Lung (tissue), 12 donors: ENCODE measurements around the gene TOPBP1. TPM values are rescaled to one million over a fixed set of nuclear protein-coding genes. Genes with fewer than 3 reads are reported as not detected.
"Not testable (repeated sequence)": the region's sequence is repeated elsewhere in the genome, so short reads cannot be mapped to it uniquely, and the experiment has no call there.

Experiments
- ATAC-seq: fragments of 200-7000 bp; cut with Tn5 transposase; one replicate; pipeline ENCODE4 v1.9.1; 2020; ENCODE audit warnings: moderate number of reproducible peaks; ENCODE audit not compliant: insufficient read depth, low FRiP score
- DNase-seq, 3 donors: peaks; one replicate each; pipeline ENCODE4 v3.0.0-alpha.2; 2013 to 2017
- H3K27ac ChIP-seq, 2 donors: one replicate each; pipeline ENCODE4 v1.5.1; 2013; ENCODE audit warnings: mild to moderate bottlenecking in 2 of 2, moderate library complexity in 2 of 2, control low read depth in 1 of 2, inconsistent platforms in 1 of 2, low read depth in 1 of 2, low read length in 1 of 2
- H3K27me3 ChIP-seq, 3 donors: one replicate each; pipeline ENCODE4 v1.5.1; 2013; ENCODE audit warnings: low read length in 2 of 3; ENCODE audit not compliant: control insufficient read depth in 3 of 3, insufficient read depth in 3 of 3
- H3K36me3 ChIP-seq, 4 donors: one replicate each; pipeline ENCODE4 v1.5.1; 2013; ENCODE audit warnings: low read length in 4 of 4, mild to moderate bottlenecking in 1 of 4, moderate library complexity in 1 of 4; ENCODE audit not compliant: control insufficient read depth in 4 of 4, insufficient read depth in 4 of 4
- H3K4me1 ChIP-seq, 5 donors: one replicate each; pipeline ENCODE4 v1.5.1; 2013; ENCODE audit warnings: low read length in 5 of 5, mild to moderate bottlenecking in 2 of 5, moderate library complexity in 1 of 5; ENCODE audit not compliant: control insufficient read depth in 5 of 5, insufficient read depth in 5 of 5
- H3K4me3 ChIP-seq: one replicate; pipeline ENCODE4 v1.5.1; 2013; ENCODE audit warnings: mild to moderate bottlenecking, control low read depth, moderate library complexity
- H3K9ac ChIP-seq, 2 donors: one replicate each; pipeline ENCODE4 v1.5.1; 2013; ENCODE audit warnings: low read length in 2 of 2, control low read depth in 1 of 2; ENCODE audit not compliant: insufficient read depth in 1 of 2
- H3K9me3 ChIP-seq, 4 donors: one replicate each; pipeline ENCODE4 v1.5.1; 2013; ENCODE audit warnings: low read length in 3 of 4, mild to moderate bottlenecking in 1 of 4, moderate library complexity in 1 of 4; ENCODE audit not compliant: control insufficient read depth in 4 of 4, insufficient read depth in 3 of 4
- WGBS, 2 donors: extraction: QIAGEN DNeasy Blood & Tissue Kit; methylation state at CpG; one replicate each; pipeline ENCODE4 v1.1.7; 2013; 5-methylcytosine and 5-hydroxymethylcytosine counted together
- polyA plus RNA-seq, 2 donors: library from polyadenylated mRNA; stranded (reverse); fragments of 200-250 nt; gene quantifications; one replicate each; pipeline ENCODE4 v1.2.1, GENCODE V29; 2013
- total RNA-seq, 2 donors: library from RNA; depleted of rRNA in 1 of 2; stranded (reverse); fragments of >200 nt in 1 of 2; gene quantifications; one replicate each; pipeline ENCODE4 v1.2.1, GENCODE V29; 2014 to 2021
- TF ChIP-seq, protein P1 (sequence below): IDR thresholded peaks from 2 replicates; pipeline ENCODE4 v1.5.1; 2012; ENCODE audit warnings: mild to moderate bottlenecking; ENCODE audit errors: control extremely low read depth, extremely low read depth
- donor health status: control.
- donor health status: control.
- donor health status: Bipolar disorder and iron deficiency.
- donor health status: healthy.
- donor health status: DM: yes; HTN: yes; CAD: no.

Gene TOPBP1
- total and polyA plus RNA-seq, 4 donors = 6.9 to 45.4 (median 13.7) TPM

DNA sequence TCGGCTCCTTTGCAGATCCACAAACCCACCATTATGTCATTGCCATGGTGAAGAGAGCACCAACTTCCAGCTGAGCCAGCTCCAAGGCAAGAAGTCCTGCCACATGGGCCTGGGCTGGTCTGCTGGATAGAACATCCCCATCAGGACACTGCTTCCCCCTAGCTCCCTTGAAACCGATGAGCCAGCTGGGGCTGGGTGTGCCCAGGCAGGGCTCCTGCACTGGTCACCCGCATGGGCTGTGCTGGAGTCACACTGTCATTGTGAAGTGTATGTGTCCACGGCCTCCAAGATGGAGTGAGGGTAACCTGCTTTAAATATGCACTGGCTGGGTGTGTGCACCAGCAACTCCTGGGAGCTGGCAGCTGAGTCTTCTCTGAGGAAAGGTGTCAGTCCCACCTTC, 31.0 kb upstream of the TOPBP1 start:
- TF ChIP-seq, protein P1, sequence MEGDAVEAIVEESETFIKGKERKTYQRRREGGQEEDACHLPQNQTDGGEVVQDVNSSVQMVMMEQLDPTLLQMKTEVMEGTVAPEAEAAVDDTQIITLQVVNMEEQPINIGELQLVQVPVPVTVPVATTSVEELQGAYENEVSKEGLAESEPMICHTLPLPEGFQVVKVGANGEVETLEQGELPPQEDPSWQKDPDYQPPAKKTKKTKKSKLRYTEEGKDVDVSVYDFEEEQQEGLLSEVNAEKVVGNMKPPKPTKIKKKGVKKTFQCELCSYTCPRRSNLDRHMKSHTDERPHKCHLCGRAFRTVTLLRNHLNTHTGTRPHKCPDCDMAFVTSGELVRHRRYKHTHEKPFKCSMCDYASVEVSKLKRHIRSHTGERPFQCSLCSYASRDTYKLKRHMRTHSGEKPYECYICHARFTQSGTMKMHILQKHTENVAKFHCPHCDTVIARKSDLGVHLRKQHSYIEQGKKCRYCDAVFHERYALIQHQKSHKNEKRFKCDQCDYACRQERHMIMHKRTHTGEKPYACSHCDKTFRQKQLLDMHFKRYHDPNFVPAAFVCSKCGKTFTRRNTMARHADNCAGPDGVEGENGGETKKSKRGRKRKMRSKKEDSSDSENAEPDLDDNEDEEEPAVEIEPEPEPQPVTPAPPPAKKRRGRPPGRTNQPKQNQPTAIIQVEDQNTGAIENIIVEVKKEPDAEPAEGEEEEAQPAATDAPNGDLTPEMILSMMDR = no peak
- H3K36me3 ChIP-seq = no peaks in the 10 kb centered on the region
- DNase-seq = no peak
- ATAC-seq = no peak
- no peak overlapping the region for H3K4me3 ChIP-seq
- no peak overlapping the region for H3K9ac ChIP-seq
- H3K27me3 ChIP-seq = no peaks in the 10 kb centered on the region
- 68 to 74% methylated on average over 4 of the region's 4 CpGs for WGBS, 2 donors
- H3K4me1 ChIP-seq = no peaks in the 10 kb centered on the region
- no peak overlapping the region for H3K27ac ChIP-seq
- no peaks in the 10 kb centered on the region for H3K9me3 ChIP-seq

DNA sequence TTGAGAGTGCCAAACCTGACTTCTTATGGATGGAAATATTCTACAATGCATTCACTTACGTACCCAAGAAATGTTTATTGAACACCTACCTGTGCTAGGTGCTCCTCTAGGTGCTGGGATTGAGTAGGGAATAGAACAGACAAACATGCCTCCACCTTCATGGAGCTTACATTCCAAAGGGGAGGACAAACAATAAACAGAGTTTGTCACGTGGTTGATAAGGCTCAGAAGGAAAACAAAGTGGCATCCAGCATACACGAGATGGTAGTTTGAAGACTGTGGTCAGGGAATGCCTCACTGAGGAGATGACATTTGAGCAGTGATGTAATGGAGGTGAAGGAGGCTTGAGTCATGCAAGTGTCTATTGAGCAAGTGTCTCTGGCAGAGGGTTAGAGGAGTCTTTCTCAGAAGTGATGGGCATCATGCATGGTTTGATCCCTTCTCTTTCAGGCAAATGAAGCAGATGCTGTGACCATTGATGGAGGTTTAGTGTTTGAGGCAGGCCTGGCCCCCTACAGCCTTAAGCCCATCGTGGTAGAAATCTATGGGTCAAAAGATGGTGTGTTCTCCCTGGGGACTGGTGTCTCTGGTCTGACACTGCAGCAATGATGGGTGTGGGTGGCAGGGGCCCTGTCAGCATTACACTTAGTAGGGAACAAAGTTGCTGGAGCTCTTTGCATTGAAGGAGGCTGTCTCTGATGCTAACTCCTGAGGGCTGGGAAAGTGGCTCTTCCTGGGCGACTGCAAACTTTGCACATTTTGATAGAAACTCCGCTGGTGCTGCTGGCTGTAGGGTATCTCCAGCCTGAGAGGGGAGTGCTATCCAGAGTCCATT, 29.7 kb upstream of the TOPBP1 start:
- Histone ChIP-seq H3K9me3 (no peaks in the 10 kb centered on the region), H3K36me3 (no peaks in the 10 kb centered on the region), H3K4me1 (no peaks in the 10 kb centered on the region), H3K9ac (no peak overlapping the region), H3K4me3 (no peak overlapping the region), H3K27me3 (no peaks in the 10 kb centered on the region), H3K27ac (no peak overlapping the region)
- no peak for DNase-seq
- TF ChIP-seq, protein P1 = no peak
- 58 to 64% methylated on average over 6 of the region's 6 CpGs for WGBS, 2 donors
- no peak for ATAC-seq

DNA sequence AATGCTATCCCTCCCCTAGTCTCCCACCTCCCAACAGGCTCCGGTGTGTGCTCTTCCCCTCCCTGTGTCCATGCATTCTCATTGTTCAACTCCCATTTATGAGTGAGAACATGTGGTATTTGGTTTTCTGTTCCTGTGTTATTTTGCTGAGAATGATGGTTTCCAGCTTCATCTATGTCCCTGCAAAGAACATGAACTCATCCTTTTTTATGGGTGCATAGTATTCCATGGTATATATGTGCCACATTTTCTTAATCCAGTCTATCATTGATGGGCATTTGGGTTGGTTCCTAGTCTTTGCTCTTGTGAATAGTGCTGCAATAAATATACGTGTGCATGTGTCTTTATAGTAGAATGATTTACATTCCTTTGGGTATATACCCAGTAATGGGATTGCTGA, 16.3 kb upstream of the TOPBP1 start:
- 92 to 94% methylated on average over 2 of the region's 2 CpGs for WGBS, 2 donors
- H3K9me3 ChIP-seq, DNase-seq, H3K4me3 ChIP-seq, H3K9ac ChIP-seq, H3K36me3 ChIP-seq, ATAC-seq, H3K4me1 ChIP-seq, H3K27ac ChIP-seq: not testable (repeated sequence)
- peaks cover 0 to 34% (median 32%) of the 10 kb centered on the region in 3 donors for H3K27me3 ChIP-seq

DNA sequence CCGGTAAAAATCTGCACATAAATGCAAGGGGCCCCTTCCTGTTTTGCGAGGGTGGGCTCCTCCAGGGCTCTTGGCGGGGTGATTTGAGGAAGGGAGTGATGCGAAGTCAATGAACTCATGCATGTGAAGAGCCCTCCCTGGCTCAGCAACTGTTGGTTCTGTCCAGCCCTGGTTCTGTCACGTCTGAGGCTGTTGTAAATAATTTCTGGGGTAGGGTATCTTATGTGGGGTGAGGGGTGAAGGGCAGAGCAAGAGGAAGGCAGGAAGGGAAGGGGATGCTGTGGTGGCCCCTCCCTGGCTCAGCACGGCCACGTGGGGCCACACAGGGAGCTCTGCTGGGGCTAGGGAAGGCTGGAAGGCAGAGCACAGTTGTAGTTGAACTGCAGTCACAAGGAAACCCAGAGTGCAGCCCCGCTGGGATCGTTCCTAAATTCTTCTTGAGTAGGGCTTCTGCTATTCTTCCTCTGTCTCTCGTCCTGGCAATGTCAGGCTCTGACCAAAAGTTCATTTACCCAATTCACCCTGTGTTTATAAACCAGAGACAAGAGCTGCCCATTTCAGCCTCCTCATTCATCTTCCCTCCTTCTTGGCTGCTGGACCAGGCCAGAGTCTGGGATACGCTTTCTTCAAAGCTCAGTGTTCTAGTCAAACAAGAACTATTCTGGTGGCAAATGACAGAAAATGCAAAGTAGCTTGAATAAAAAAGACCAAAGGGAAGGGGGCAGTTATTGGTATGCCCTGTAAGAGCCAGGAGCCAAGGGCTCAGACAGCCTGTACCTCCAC, 14.8 kb upstream of the TOPBP1 start:
- TF ChIP-seq, protein P1 = no peak
- Histone ChIP-seq H3K4me1 (peaks cover 0 to 7% (median 0%) of the 10 kb centered on the region in 5 donors), H3K27me3 (peaks cover 0 to 40% (median 39%) of the 10 kb centered on the region in 3 donors), H3K9me3 (peaks cover 0 to 3% (median 0%) of the 10 kb centered on the region in 4 donors), H3K36me3 (no peaks in the 10 kb centered on the region), H3K27ac (no peak overlapping the region), H3K4me3 (no peak overlapping the region), H3K9ac (no peak overlapping the region)
- ATAC-seq = no peak
- WGBS, 2 donors = 26 to 31% methylated on average over 11 of the region's 11 CpGs
- no peak for DNase-seq
